T-helper 1 cell treated with Interleukin-12 subunit alpha and Interleukin-12 subunit beta and Interleukin-4 antibody, amounts not matched to agents 30 ng/mL and 1 ng/mL, for 36 hours (primary cell): ENCODE data around the gene PATJ. TPM values are rescaled to one million over a fixed set of nuclear protein-coding genes. Genes with fewer than 3 reads are reported as not detected.
"Not testable (repeated sequence)": the region's sequence is repeated elsewhere in the genome, so short reads cannot be mapped to it uniquely, and the experiment has no call there.

Experiments
- intact Hi-C: fragments of 100-400 bp; cut with micrococcal nuclease; formaldehyde crosslinking; loops from one replicate; pipeline ENCODE4 v1.15.1; 2024
- total RNA-seq: library from RNA; stranded (reverse); gene quantifications from 2 replicates; pipeline ENCODE4 v1.2.3, GENCODE V29; 2022

PATJ gene
- total RNA-seq, 1 donor from 2014 or later: 19.4 TPM

- intact Hi-C loops: no loop called here
Measured at GRCh38 chr1:61819421-61819820, 77.1 kb downstream of the PATJ start.

GRCh38 chr1:61825393-61825792, 83.1 kb downstream of the PATJ start:
- intact Hi-C loops: no loop called here

GRCh38 chr1:61828805-61829204, 86.5 kb downstream of the PATJ start:
- intact Hi-C loops: no loop called here

- intact Hi-C loops: no loop called here
Measured at GRCh38 chr1:61836649-61837048, 94.4 kb downstream of the PATJ start.

- intact Hi-C loops: not testable (repeated sequence)
Measured at GRCh38 chr1:61837607-61838006, 95.3 kb downstream of the PATJ start.

- intact Hi-C loops: no loop called here
Measured at GRCh38 chr1:61839679-61840078, 97.4 kb downstream of the PATJ start.

GRCh38 chr1:61842036-61842435, 99.8 kb downstream of the PATJ start:
- intact Hi-C loops: loop anchor here (2.0 kb wide), 1 partner anchor 117 kb away; the partner anchor contains the start of gene TM2D1

GRCh38 chr1:61842863-61843514, 100.7 kb downstream of the PATJ start:
- intact Hi-C loops: loop anchor here (2.0 kb wide), 1 partner anchor 118 kb away; the partner anchor contains the start of gene TM2D1

GRCh38 chr1:61844006-61844405, 101.7 kb downstream of the PATJ start:
- intact Hi-C loops: no loop called here

- intact Hi-C loops: not testable (repeated sequence)
Measured at GRCh38 chr1:61844664-61845063, 102.4 kb downstream of the PATJ start.

- intact Hi-C loops: loop anchor here (10.0 kb wide), 2 partner anchors 656 to 876 kb away; no protein-coding TSS in a partner anchor
Measured at GRCh38 chr1:61851235-61851634, 109.0 kb downstream of the PATJ start.

GRCh38 chr1:61851849-61852669, 109.8 kb downstream of the PATJ start:
- intact Hi-C loops: loop anchor here (1.0 to 10.0 kb wide), 13 partner anchors 70 to 1875 kb away; partner anchors contain the start of genes PATJ and TM2D1

GRCh38 chr1:61852670-61853015, 110.4 kb downstream of the PATJ start:
- intact Hi-C loops: loop anchor here (1.0 to 10.0 kb wide), 13 partner anchors 70 to 1876 kb away; partner anchors contain the start of genes PATJ and TM2D1

GRCh38 chr1:61853583-61853982, 111.3 kb downstream of the PATJ start:
- intact Hi-C loops: loop anchor here (2.0 to 10.0 kb wide), 5 partner anchors 111 to 1877 kb away; partner anchors contain the start of gene PATJ

GRCh38 chr1:61864489-61864888, 122.2 kb downstream of the PATJ start:
- intact Hi-C loops: no loop called here

- intact Hi-C loops: no loop called here
Measured at GRCh38 chr1:61865646-61866220, 123.5 kb downstream of the PATJ start.

- intact Hi-C loops: no loop called here
Measured at GRCh38 chr1:61869691-61870109, 127.4 kb downstream of the PATJ start.

- intact Hi-C loops: no loop called here
Measured at GRCh38 chr1:61872206-61872605, 129.9 kb downstream of the PATJ start.

- intact Hi-C loops: no loop called here
Measured at GRCh38 chr1:61873581-61873980, 131.3 kb downstream of the PATJ start.

GRCh38 chr1:61873994-61874393, 131.7 kb downstream of the PATJ start:
- intact Hi-C loops: no loop called here

- intact Hi-C loops: no loop called here
Measured at GRCh38 chr1:61875198-61875597, 132.9 kb downstream of the PATJ start.
